GM21526 (cell line): ENCODE results near the gene IRF4.
A peak's percentile ranks its signal among the peaks of the same experiment; 100 is the strongest.

ENCODE experiments used
- ATAC-seq: cut with Tn5 transposase; IDR thresholded peaks from one replicate; pipeline ENCODE4 v1.9.1; 2021; ENCODE audit warnings: moderate library complexity; ENCODE audit not compliant: unreplicated experiment, low FRiP score

IRF4 gene

GRCh38 chr6:391559-392440 is at the start of gene IRF4:
Gene IRF4, plus strand, starts transcription at chr6:391752. Its CDS starts 1,401 bp downstream, at chr6:393153.
- ATAC-seq, result peak; percentile 36

DNA sequence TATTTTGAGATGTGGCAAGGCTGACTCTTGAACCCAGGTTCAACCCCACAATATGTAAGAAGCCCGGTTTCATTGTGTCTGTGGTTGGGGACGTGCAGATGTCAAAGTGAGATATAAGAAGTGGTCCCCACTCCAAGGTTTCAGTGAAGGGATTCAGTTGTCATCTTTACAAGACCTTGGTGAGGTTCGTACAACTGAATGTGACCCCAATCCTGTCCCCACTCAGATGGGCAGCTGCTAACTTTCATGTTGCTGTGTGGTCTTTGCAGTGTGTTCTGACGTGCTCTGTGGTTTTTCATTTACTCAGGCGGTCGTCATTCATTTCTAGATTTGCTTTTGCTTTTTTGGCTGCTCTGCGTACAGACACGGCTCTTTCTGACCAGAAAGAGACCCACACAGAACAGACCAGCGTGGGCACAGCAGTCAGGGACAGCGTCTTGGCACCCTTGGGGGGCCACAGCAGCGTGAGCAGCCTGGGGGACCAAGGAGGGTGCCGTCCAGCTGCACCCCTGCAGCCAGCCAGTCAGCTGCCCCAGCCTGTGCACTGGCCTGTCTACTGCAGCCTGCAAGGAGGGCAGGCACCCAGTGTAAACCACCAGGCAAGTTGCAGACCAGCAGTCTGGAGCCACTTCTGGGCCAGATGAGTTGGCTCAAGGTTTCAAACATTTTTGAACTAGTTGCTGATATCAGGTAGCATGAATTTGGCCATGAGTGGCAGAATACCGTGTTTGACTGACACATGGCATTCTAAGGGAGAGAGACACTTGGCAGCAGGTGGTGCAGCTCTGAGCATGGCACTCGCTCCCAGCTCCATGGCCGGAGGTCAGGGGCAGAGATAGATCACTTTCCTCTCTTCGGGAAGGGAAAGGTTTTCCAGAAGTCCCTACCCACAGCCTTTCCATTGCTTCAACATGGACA is 49.4 kb upstream of the IRF4 start:
- ATAC-seq, result peak; percentile 53

GRCh38 chr6:342832-343179 is 48.7 kb upstream of the IRF4 start:
- ATAC-seq, result no peak

- no peak for ATAC-seq
Measured at GRCh38 chr6:343226-343935, 48.2 kb upstream of the IRF4 start.

DNA sequence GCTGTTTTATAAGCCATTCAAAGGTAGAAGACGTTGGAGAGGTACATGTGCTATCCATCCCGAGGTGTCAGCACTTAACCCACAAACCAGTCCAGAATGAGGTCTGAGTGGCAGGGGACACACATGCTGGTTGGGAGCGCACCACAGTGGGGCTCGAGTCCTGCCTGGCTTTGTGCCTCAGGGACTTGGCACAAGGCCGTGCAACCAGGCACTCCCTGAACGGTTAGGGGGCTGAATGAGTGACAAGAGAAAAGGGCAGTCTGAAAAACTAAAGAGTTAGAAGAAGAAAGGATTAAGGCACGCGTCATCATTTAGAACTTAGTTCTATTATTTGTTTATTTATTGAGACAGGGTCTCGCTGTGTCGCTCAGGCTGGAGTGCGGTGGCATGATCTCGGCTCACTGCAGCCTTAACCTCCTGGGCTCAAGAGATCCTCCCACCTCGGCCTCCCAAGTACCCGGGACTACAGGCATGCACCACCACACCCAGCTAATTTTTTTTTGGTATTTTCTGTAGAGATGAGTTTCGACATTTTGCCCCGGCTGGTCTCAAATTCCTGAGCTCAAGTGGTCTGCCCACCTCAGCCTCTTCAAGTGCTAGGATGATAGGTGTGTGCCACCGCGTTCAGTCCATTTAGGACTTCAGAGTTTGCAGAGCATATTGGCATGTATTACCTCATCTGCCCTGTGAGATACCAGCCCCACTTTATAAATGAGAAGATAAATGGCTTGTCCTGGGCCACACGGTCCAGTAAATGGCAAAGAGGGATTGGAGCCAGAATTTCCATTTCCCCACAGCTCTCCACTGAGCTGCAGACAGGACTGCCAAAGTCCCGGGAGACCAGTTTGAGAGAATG is 47.4 kb upstream of the IRF4 start:
- no peak for ATAC-seq

DNA sequence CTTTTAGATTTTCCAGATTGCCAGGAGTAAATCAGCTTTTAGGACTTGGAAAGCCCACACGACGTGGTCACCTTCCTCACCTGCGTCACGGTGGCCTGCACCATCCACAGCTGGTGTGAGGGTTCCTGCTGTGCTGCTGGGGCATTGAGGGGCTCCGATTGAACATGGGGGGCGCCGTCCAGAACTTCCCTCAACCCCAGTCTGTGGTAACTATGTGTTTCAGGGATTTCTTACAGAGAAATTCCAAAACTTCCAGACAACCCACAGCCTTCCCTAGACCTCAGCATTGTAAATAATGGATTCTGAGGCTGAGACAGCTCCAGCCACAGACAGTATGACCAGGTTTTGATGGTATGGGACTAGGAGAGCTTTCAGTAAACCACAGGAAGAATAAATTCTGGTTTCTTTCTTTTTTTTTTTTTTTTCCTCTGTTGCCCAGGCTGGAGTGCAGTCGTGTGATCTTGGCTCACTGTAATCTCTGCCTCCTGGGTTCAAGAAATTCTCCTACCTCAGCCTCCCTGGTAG is 46.7 kb upstream of the IRF4 start:
- no peak for ATAC-seq

DNA sequence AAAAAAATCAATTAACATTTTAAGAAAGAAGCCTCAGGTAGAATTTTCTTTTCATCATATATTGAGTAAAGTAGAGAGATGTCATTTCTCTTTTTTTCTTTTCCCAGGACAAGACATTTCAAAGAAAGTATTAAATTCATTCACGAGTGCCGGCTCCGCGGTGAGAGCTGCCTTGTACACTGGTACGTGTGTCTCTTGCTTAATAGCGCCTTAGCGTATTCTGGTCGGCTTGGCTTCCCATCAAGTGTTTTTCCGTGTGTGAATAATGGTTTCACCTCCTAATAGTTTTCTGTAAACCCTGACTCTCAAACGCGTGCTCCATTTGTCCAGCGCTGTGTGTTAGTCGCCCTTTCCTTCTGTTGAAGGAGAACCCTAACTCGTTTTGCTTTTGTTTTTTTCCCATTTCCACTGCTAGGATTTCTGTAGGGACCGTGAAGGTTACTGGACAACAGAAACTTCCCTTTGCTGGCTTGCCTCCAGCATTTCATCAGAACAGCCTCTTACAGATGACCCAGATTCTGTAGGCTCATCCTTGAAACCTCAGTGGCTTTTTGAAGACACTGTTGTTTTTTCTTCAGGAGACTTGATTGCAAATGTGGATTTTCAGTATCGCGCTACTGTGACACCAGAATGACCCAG is 45.7 kb upstream of the IRF4 start:
- no peak for ATAC-seq

- no peak for ATAC-seq
Measured at GRCh38 chr6:346386-347030, 45.0 kb upstream of the IRF4 start.

GRCh38 chr6:347232-347631 is 44.3 kb upstream of the IRF4 start:
- peak; percentile 87 for ATAC-seq

DNA sequence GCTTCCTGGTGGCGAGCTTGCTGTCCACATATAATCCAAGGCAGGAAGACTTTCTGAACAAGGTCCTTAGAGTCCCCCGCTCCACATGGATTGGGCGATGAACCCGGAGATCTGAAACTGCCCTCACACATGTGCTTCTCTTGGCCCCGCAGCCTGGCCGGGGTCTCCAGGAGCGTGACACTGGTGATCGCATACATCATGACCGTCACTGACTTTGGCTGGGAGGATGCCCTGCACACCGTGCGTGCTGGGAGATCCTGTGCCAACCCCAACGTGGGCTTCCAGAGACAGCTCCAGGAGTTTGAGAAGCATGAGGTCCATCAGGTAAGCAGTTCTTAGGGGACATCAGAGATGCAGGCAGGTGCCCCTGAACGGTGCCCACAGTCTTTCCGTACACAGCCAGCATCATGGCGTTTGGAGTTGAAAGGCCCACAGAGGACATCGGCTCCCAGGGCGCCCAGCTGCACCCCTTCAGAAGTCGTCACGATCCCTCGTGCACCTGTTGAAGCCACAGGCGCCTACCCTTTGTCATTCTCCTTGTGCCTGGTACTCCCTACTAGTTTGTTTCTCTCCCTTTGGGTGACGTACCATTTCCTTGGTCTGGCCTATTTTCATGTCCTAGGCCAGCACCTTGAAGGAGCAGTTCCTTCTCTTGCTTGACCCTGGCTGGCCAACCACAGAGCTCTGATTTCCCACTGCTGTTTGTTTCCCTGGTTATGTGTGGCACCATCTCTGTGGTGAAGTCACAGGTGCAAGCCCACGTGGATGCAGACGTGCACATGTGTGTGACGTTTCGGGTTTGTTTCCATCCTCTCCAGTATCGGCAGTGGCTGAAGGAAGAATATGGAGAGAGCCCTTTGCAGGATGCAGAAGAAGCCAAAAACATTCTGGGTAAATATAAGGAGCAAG is 43.3 kb upstream of the IRF4 start:
- ATAC-seq, result no peak

DNA sequence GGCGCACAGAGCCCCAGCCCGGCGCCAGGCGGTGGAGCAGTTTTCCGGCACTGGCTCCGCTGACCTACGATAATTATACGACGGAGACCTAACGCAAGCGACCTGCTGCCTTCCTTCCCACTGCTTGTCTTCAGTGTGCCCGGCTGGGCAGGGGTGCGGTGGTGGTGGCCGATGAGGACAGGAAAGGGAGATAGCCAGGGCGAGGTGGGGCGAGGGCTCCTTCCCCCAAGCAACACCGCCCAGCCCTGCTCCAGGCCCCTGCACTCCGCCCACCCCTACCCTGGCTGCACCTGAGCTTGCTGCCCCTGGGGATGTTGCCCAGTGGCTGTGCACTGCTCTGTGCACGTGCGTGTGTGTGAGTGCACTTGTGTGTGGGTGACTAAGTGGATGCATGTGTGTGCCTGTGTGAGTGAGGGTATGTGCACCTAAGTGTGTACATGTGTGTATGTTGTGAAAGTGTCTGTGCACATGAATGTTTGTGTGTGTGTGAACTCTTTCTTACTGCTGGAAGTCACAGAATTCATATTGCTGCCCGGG is 42.6 kb upstream of the IRF4 start:
- no peak for ATAC-seq

- ATAC-seq, result no peak
Measured at GRCh38 chr6:349491-349921, 42.0 kb upstream of the IRF4 start.

- ATAC-seq, result no peak
Measured at GRCh38 chr6:350371-350770, 41.2 kb upstream of the IRF4 start.

DNA sequence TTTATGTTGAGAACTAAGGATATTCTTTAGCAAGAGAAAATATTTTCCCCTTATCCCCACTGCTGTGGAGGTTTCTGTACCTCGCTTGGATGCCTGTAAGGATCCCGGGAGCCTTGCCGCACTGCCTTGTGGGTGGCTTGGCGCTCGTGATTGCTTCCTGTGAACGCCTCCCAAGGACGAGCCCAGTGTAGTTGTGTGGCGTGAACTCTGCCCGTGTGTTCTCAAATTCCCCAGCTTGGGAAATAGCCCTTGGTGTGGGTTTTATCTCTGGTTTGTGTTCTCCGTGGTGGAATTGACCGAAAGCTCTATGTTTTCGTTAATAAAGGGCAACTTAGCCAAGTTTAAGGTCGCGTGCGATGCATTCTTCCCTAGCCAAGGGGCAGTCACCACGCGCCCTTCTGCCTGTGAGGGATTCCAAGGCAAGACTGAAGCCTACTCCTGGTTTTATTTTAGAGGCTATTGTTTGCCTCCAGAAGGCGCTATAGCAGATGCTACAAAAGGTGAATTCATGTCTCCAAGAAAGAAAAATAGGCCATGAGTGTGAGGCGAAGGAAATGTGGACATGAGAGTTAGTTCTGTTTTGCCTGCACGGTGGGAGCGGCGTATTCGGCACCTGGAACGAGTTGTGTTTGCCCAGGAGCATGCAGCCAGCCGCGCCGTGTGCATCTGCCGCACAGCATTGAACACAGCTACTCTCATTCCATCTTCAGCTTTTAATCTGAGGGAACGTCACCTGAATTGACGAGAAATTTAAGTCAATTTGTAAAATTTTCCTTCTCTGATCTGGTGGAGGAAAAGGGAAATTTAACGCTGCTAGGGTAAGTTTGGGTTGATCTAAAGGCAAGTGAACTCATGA is 40.3 kb upstream of the IRF4 start:
- ATAC-seq, result no peak

DNA sequence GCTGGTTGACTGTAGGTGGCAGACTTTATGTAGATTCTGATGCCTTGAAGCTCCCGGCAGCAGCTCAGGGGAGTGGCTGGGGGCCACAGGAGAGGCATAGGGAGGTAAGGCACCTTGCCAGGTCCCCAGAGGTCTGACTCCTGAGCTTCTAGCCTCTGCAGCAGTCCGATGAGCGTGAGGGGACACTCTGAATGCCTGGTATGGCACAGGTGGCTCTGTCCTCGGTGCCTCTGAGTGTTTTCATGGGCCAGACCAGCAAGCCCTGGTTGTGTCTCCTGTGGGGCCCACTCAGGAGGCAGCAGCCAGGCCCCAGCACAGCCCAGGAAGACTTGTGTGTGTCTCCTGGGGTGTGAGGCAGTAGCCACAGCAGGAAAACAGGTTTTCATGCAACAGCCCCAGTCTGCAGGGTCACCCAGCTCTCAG is 39.7 kb upstream of the IRF4 start:
- no peak for ATAC-seq

DNA sequence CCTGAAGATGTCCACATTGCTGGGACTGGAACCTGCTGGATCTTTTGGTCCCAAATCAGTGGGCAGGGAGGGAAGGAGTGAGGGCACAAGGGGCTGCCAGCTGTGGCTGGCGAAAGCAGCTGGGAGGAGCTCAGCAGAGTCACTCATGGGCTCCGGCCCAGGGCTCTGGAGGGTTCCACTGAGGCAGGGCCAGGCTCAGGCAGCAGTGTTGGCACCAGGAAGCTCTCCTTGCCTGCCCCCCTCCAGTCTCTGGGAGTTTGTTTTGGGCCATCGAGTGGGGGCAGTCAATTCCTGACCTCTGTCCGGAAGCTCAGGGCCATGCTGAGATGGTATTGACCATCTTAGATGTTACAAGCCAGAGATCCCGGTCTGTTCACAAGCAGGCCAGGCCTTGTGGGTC is 39.1 kb upstream of the IRF4 start:
- ATAC-seq, result no peak
